MM.1S (cell line): ENCODE results near the gene PRXL2C.

Experiments used
- DNase-seq: peaks from one replicate; pipeline ENCODE4 v3.0.0-alpha.2; 2015
- H2AFZ ChIP-seq: fragments of 300-600 bp; sonication (generic); 2 replicates; pipeline ENCODE4 v1.6.0; 2016; ENCODE audit warnings: antibody characterized with exemption, low read length
- H3F3A ChIP-seq: fragments of 300-600 bp; sonication (generic); 2 replicates; pipeline ENCODE4 v1.6.1; 2016; ENCODE audit warnings: mild to moderate bottlenecking, antibody characterized with exemption, low read length, moderate library complexity, mixed read lengths; ENCODE audit not compliant: insufficient read depth
- H3K27ac ChIP-seq: fragments of 300-600 bp; sonication (generic); 2 replicates; pipeline ENCODE4 v1.5.1; 2016; ENCODE audit warnings: mild to moderate bottlenecking, low read length
- H3K27me3 ChIP-seq: fragments of 300-600 bp; sonication (generic); replicated peaks from 2 replicates; pipeline ENCODE4 v1.6.0; 2016; ENCODE audit warnings: low read length; ENCODE audit not compliant: insufficient read depth
- H3K36me3 ChIP-seq: fragments of 300-600 bp; sonication (generic); replicated peaks from 2 replicates; pipeline ENCODE4 v1.6.1; 2016; ENCODE audit warnings: mild to moderate bottlenecking, low read length, mixed read lengths; ENCODE audit not compliant: insufficient read depth
- H3K4me1 ChIP-seq: fragments of 300-600 bp; sonication (generic); 2 replicates; pipeline ENCODE4 v1.6.1; 2016; ENCODE audit warnings: low read length, mixed read lengths
- H3K4me2 ChIP-seq: fragments of 300-600 bp; sonication (generic); 2 replicates; pipeline ENCODE4 v1.6.0; 2016; ENCODE audit warnings: low read depth, low read length
- H3K4me3 ChIP-seq: fragments of 300-600 bp; sonication (generic); 2 replicates; pipeline ENCODE4 v1.5.1; 2016; ENCODE audit warnings: low read length, mixed read lengths
- H3K79me2 ChIP-seq: fragments of 300-600 bp; sonication (generic); 2 replicates; pipeline ENCODE4 v1.6.1; 2016; ENCODE audit warnings: mixed run types, low read length, mixed read lengths
- H3K9ac ChIP-seq: fragments of 300-600 bp; sonication (generic); 2 replicates; pipeline ENCODE4 v1.6.1; 2016; ENCODE audit warnings: low read length, mixed read lengths
- H3K9me2 ChIP-seq: fragments of 300-600 bp; sonication (generic); replicated peaks from 2 replicates; pipeline ENCODE4 v1.6.1; 2016; ENCODE audit warnings: mild to moderate bottlenecking, low read length, mixed read lengths; ENCODE audit not compliant: insufficient read depth
- H3K9me3 ChIP-seq: fragments of 300-600 bp; sonication (generic); replicated peaks from 2 replicates; pipeline ENCODE4 v1.6.1; 2016; ENCODE audit warnings: mild to moderate bottlenecking, low read length, mixed read lengths; ENCODE audit not compliant: insufficient read depth
- H4K20me1 ChIP-seq: fragments of 300-600 bp; sonication (generic); 2 replicates; pipeline ENCODE4 v1.6.1; 2016; ENCODE audit warnings: mild to moderate bottlenecking, low read length, moderate library complexity, mixed read lengths; ENCODE audit not compliant: insufficient read depth
- EZH2 ChIP-seq: fragments of 300-600 bp; sonication (generic); optimal IDR thresholded peaks from 2 replicates; pipeline ENCODE3; 2017; ENCODE audit warnings: low read depth, mild to moderate bottlenecking, antibody characterized with exemption, low read length, mixed read lengths
- EZH2phosphoT487 ChIP-seq: fragments of 300-600 bp; sonication (generic); IDR thresholded peaks from 2 replicates; pipeline ENCODE4 v1.6.1; 2018; ENCODE audit warnings: antibody characterized with exemption, low read length
- TF ChIP-seq, protein P1 (sequence below): fragments of 300-600 bp; sonication (generic); IDR thresholded peaks from 2 replicates; pipeline ENCODE4 v1.5.1; 2016; ENCODE audit warnings: antibody characterized with exemption, low read length, mixed read lengths

The PRXL2C gene

GRCh38 chr9:96663506-96664120 is 8.5 kb upstream of the PRXL2C start:
- Histone ChIP-seq H2AFZ (no peak overlapping the region), H3K27me3 (no peaks in the 10 kb centered on the region), H3K79me2 (no peaks in the 10 kb centered on the region), H3K4me1 (peaks cover 6% of the 10 kb centered on the region), H4K20me1 (no peaks in the 10 kb centered on the region), H3K36me3 (no peaks in the 10 kb centered on the region), H3K9me3 (no peaks in the 10 kb centered on the region), H3F3A (no peaks in the 10 kb centered on the region), H3K9ac (no peak overlapping the region), H3K9me2 (no peaks in the 10 kb centered on the region), H3K27ac (no peak overlapping the region), H3K4me2 (no peak overlapping the region), H3K4me3 (no peak overlapping the region)
- TF ChIP-seq EZH2 (no peak), EZH2phosphoT487 (no peak)
- TF ChIP-seq, protein P1, sequence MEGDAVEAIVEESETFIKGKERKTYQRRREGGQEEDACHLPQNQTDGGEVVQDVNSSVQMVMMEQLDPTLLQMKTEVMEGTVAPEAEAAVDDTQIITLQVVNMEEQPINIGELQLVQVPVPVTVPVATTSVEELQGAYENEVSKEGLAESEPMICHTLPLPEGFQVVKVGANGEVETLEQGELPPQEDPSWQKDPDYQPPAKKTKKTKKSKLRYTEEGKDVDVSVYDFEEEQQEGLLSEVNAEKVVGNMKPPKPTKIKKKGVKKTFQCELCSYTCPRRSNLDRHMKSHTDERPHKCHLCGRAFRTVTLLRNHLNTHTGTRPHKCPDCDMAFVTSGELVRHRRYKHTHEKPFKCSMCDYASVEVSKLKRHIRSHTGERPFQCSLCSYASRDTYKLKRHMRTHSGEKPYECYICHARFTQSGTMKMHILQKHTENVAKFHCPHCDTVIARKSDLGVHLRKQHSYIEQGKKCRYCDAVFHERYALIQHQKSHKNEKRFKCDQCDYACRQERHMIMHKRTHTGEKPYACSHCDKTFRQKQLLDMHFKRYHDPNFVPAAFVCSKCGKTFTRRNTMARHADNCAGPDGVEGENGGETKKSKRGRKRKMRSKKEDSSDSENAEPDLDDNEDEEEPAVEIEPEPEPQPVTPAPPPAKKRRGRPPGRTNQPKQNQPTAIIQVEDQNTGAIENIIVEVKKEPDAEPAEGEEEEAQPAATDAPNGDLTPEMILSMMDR = no peak
- DNase-seq = no peak

DNA sequence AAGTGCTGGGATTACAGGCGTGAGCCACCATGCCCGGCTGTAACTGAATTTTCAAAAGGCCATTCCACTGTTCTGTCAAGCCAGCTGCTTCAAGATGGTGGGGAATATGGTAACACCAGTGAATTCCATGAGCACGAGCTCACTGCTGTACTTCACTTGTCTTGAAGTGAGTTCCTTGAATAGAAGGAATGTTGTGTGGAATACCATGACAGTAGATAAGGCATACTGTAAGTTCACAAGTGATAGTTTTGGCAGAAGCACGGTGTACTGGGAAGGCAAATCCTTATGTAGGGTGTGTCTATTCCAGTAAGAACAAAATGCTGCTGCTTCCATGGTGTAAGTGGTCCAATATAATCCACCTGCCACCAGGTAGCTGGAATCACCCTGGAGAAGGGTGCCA is 6.6 kb upstream of the PRXL2C start:
- Histone ChIP-seq H3K79me2 (no peaks in the 10 kb centered on the region), H3K27me3 (no peaks in the 10 kb centered on the region), H3K27ac (no peak overlapping the region), H4K20me1 (no peaks in the 10 kb centered on the region), H3K9me2 (no peaks in the 10 kb centered on the region), H3K4me3 (no peak overlapping the region), H3K9me3 (no peaks in the 10 kb centered on the region), H3K36me3 (no peaks in the 10 kb centered on the region), H3K9ac (no peak overlapping the region), H3K4me2 (no peak overlapping the region), H3K4me1 (peaks cover 6% of the 10 kb centered on the region), H3F3A (no peaks in the 10 kb centered on the region), H2AFZ (no peak overlapping the region)
- no peak for DNase-seq
- no peak for TF ChIP-seq EZH2phosphoT487
- TF ChIP-seq EZH2 = no peak
- TF ChIP-seq, protein P1 = no peak

DNA sequence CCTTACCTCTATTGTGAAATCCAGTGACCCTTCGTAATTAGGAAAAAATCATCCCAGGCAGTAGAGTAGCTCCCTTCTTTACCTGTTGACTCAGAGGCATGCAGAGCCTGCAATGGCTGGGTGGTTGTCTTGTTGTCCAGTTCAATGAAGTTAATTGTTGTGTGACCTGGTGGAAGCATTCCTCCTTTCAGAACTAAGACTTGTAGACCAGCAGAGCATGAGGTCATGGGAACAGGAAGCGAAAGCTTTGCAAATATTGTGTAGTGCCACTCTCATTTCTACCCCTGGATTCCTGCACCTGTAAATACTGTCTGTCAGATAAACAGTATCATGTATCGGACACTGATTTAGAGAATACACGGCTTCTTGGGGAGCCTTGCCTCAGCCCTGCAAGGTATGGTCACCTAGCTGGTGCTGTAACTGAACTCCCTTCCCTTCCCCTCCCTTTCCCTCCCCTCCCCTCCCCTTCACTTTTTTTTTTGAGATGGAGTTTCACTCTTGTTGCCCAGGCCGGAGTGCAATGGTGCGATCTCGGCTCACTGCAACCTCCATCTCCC is 5.7 kb upstream of the PRXL2C start:
- H3K36me3 ChIP-seq = no peaks in the 10 kb centered on the region
- TF ChIP-seq, protein P1 = no peak
- no peak for TF ChIP-seq EZH2phosphoT487
- TF ChIP-seq EZH2 = no peak
- H3K27ac ChIP-seq = no peak overlapping the region
- peaks cover 6% of the 10 kb centered on the region for H3K4me1 ChIP-seq
- 0 out of 2 replicates have a peak overlapping the region, but pooled peaks have one; percentile 19 for H3K4me2 ChIP-seq
- H3K4me3 ChIP-seq = no peak overlapping the region
- no peaks in the 10 kb centered on the region for H3K27me3 ChIP-seq
- peak; percentile 65 for DNase-seq
- H4K20me1 ChIP-seq = no peaks in the 10 kb centered on the region
- H2AFZ ChIP-seq = no peak overlapping the region; the same call in 1 of the 2 replicates
- no peaks in the 10 kb centered on the region for H3K9me2 ChIP-seq
- no peaks in the 10 kb centered on the region for H3K9me3 ChIP-seq
- H3K9ac ChIP-seq = no peak overlapping the region
- H3K79me2 ChIP-seq = no peaks in the 10 kb centered on the region
- H3F3A ChIP-seq = no peaks in the 10 kb centered on the region
